Stimulated activated naive CD4-positive, alpha-beta T cell (primary cell): ENCODE results near the gene FAM3D.
"Not testable (repeated sequence)": the region's sequence is repeated elsewhere in the genome, so short reads cannot be mapped to it uniquely, and the experiment has no call there.

Experiments
- DNase-seq, 6 experiments: peaks; one replicate each; lab custom pipeline; 2025; lab: John Stamatoyannopoulos, UW

FAM3D gene, protein sequence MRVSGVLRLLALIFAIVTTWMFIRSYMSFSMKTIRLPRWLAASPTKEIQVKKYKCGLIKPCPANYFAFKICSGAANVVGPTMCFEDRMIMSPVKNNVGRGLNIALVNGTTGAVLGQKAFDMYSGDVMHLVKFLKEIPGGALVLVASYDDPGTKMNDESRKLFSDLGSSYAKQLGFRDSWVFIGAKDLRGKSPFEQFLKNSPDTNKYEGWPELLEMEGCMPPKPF

DNA sequence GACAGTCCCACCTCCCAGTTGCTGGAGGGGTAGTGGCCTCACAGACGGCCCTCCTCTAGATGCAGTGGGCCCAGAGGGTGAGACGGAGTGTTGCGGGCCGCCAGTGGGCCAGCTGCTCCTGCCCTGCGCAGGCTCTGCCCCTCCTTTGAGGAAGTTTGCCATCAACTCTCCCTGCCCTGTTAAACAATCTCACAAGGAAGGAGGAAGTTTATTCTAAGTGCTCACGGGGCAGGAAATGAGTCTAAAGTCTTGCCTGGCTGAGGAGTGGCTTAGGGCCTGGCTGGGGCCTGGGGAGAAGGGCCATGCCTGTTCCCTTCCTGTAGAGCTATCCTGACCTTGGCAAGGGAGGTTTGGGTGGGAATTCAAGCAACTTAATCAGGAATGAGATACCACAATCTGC is at the start of gene FAM3D:
FAM3D (minus strand) TSS at position 92 of the 400 bp plus-strand sequence. CDS start 11,211 bp downstream, outside the sequence.
- DNase-seq, result no peak

DNA sequence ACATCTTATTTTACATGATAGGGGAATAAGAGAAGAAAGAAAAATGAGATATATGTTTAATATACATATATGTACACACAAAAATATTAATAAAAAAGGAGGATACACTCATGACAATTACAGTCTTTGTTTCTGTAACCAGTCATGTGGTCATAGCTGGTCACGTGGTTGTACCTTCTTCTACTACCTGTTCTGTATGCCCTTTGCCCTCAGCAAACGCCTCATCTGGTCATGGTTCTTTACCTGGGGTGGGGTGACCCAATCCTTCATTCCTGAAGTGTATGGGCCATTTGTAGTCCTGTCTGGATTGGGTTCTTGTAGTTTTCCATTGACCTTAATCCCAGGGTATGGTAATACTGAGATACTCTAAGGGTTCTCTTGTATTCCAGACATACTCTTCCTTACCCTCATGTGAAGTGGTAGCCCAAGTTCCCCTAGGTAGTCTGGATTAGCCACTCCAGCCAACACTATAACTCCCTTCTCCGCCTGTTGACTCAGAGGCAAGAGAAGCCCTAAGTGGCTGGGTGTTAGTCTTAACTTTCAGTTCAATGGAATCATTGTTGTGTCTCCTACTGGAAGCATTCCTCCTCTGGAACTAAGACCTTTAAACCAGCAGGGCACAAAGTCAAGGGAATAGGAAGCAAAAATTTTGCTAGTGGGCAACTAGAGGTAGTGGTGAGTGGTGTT is 47.3 kb upstream of the FAM3D start:
- DNase-seq, result no peak

DNA sequence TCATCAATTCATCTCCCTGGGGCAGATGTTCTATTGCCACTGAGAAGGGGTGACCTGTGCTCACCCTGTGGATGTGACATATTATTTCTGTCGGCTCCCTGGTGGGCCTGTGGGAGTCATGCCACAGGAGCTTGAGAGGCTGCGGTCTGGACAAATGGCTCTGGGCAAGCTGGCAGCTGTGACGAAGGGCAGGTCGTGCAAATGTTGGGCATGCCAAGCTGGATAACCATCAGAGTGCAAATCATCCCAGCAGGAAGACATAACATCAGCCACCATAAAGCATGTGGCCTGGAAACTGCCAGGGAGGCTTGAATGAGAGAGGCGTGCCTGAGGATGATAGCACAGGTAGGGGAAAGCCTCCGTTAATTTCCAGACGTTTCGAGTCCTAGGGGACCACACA is 45.3 kb upstream of the FAM3D start:
- no peak for DNase-seq

DNA sequence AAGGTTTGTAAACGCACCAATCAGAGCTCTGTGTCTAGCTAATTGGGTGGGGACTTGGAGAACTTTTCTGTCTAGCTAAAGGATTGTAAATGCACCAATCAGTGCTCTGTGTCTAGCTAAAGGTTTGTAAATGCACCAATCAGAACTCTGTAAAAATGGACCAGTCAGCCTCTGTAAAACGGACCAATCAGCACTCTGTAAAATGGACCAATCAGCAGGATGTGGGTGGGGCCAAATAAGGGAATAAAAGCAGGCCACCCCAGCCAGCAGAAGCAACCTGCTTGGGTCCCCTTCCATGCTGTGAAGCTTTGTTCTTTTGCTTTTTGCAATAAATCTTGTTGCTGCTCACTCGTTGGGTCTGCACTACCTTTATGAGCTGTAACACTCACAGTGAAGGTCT is 42.4 kb upstream of the FAM3D start:
- not testable (repeated sequence) for DNase-seq

DNA sequence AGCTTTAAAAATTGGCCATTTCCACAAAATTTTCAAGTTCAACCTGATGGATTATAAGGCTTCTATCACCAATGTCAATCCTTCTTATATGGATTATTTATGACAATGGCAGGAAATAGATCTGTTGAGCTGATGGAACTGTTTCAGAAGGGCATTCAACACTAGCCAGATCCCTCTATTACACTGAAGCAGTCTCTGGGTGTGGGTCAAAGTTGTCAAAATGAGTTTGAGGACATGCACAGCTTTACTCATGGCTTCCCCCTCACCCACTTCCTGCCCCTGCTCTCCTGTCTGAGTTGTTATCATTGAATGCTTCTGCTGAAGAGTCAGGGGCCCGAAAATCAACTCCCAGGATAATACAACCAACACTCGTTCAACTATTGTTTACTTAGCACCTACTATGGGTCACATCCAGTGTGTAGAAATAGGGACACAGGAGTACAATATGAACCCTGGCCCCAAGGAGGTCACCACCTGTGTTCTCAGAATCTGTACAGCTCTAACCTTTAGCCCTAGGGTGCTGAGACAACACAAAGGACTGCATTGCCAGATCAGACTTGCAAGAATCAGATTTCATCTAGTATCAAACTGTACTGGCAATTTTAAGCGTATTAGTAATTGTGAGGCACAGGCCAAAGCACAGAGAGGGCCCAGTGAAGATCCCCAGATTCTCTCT is 41.7 kb upstream of the FAM3D start:
- DNase-seq, result no peak

DNA sequence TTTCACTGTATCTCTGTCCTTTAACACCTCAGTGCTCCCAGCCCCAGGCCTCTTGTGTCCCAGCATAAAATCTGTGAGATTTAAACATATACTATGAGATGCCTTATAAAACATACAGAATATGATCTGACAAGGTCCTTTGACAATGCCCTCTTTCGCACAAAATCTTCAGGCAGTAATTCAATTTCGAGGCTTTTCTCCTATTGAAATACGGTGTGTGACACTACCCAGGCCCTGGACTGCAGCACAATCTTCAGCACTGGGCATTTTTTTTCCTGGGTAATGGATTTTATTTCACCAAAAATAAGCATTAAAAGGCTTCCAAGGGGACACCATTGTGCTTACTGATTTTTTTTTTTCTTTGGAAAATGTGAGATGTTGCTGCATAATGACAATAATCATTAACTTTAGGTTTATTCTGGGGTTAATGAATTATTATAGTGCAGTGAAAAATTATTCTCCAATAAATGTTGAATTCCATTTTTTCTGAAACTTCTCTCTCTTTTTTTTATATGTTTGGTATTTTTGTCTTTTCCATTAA is 40.9 kb upstream of the FAM3D start:
- no peak for DNase-seq

DNA sequence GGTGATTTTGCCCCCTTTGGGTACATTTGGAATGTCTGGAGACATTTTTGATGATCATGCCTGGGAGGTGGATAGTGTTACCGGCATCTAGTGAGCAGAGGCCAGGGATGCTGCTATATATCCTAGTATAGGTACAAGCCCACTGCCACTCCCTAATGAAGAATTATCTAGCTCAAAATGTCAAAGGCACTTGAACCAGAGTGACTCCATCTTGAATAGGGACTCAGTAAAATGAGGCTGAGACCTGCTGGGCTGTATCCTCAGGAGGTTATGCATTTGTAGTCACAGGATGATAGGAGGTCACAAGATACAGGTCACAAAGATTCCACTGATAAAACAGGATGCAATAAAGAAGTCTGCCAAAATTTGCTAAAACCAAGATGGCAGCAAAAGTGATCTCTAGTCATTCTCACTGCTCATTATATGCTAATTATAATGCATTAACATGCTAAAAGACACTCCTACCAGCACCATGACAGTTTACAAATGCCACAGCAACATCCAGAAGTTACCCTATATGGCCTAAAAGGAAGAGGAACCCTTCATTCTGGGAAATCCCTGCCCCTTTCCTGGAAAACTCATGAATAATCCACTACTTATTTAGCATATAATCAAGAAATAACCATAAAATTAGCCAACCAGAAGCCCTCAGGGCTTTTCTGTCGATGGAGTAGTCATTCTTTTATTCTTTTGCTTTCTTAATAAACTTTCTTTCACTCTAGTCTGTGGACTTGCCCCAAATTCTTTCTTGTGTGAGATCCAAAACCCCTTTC is 40.0 kb upstream of the FAM3D start:
- no peak for DNase-seq

DNA sequence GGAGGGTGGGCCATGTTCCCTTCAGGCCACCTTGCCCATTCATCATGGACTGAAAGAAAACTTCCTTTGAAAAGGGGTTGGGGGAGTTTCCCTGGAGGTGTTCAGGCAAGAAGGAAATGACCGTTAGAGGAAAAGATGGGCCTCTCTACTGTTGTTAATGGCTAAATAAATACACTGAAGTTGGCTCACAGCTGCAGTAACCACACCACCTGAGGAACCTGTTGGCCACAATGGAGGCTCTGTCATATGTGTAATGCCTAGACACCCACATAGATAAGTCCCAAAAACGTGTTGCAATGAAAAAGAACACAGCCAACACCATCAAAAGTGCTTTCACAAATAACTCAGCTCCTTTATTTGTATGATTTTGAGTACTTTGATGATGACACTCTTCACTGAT is 38.2 kb upstream of the FAM3D start:
- DNase-seq, result no peak

DNA sequence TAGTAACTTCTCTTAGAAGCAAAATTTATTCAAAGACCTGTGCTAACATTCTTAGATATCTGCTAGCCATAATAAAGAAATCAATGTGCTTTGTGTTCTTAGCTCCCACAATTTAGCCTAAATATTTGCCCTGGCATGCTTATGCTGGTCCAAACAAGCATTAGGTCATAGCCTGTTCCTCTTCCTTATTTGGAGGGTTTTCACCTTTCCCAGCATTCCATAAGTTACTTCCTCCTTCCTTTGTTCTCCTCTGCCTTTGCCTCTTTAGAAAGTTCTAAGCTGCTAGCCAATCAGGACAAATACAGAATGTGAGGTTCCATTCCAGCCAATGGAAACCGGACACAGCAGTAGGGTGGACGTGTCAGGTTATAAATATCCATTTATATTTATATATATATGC is 37.7 kb upstream of the FAM3D start:
- not testable (repeated sequence) for DNase-seq

DNA sequence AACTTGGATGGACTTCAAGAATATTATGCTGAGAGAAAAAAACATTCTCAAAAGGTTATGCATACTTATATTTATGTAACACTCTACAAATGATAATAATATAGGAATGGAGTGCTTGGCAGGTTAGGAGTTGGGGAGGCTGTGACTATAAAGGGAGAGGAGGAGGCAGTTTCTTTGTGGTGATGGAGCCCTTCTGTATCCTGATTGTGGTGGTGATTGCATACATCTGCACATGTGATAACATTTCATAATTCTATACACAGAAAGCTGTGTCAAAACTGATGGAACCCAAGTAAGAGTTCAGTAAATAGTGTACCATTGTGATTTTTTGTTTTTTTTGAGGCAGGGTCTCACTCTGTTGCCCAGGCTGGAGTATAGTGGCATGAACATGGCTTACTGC is 31.7 kb upstream of the FAM3D start:
- DNase-seq, result no peak

DNA sequence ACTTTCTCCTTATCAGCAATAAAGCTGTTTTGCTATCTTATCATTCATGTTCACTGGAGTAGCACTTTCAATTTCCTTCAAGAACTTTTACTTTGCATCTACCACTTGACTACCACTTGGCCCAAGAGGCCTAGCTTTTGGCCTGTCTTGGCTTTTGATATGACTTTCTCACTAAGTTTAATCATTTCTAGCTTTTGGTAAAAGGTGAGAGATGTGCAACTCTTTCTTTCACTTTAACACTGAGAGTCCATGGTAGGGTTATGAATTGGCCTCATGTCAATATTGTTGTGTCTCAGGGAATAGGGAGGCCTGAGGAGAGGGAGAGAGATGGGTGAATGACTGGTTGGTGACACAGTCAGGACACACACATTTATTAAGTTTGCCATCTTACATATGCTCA is 31.0 kb upstream of the FAM3D start:
- no peak for DNase-seq

DNA sequence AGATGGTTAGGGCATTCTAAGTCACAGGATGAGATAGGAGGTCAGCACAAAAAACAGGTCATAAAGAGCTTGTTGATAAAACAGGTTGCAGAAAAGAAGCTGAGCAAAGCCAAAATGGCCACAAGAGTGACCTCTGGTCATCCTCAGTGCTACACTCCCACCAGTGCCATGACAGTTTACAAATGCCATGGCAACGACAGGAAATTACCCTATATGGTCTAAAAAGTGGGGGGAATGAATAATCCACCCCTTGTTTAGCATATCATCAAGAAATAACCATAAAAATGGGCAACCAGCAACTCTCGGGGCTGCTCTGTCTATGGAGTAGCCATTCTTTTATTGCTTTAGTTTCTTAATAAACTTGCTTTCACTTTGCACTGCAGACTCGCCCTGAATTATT is 30.2 kb upstream of the FAM3D start:
- DNase-seq, result not testable (repeated sequence)

DNA sequence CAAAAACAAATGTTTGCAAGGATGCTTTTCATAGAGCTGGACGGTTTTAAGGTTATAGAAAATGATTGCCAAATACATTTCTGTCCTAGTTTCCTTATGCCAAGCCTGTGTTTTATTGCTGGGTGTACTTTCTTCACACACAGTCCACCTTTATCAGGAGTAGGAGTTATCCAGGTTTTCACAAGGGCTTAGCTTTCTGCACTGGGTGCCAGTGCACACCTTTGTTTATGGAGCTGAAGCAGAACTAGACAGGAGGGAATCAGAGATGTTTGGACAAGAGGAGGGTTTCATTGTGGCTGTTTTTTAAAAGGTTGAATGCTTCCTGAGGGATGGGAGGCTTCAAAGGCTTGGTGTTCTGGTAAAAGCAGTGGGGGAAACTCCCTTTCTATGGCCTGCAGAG is 29.5 kb upstream of the FAM3D start:
- DNase-seq, result no peak

DNA sequence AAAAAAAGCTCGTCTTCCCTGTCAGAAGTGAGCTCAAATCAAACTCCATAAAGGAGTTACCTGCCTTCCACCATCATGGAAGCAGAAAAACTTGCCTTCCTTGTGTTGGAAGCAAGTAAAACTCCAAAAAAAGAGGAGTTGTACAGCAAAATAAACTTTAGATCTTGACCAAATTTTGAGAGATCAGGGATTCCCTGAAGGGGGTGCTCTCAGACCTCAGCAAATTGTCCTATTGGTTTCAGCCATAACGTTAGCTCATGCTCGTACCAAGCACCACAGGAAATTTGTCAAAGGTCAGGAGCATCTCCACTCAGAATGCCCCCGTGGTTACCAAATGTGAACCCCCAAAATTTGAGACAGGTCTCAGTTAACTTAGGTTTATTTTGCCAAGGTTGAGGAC is 28.7 kb upstream of the FAM3D start:
- not testable (repeated sequence) for DNase-seq

DNA sequence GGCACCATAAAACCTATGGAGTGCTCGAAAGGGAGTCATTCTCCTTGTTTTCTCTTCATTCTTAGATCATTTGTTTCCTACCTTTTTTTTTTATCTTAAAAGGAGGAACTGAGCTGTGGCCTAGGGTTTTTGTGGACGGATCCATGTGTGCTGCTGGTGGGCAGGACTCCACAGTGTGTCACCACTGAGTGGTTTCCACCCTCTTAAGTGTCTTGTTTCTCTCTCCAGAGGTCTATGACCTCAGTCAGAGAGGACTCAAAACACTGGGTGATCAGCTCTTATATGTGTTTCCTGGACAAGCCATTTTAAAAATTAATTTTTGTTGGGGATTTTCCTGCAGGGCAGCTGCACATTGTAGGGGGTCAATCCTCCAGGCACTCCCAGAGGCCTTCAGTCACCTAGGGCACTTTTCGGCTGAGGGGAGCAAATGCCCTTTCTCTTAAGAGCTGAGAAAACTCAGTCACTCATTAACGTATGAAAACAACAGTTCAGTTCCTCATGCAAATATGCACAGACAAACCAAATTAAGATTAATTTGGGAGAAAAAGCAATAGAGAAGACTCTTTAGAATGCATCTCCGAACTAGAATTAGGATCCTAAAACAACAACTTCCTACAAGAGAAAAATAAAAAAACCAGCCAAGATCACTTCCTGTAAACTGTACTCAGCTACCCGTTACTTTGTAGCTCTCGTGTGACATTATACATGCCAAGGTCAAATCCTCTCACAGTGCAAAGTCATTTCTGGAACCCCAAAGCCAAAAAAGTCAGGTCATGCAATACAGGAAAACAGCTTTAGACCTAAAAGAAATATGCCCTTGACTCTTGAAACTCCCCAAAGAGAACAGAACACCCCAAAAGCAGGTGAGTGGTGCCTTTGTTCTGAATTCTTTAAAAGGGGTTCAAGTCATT is 27.6 kb upstream of the FAM3D start:
- DNase-seq, result no peak

DNA sequence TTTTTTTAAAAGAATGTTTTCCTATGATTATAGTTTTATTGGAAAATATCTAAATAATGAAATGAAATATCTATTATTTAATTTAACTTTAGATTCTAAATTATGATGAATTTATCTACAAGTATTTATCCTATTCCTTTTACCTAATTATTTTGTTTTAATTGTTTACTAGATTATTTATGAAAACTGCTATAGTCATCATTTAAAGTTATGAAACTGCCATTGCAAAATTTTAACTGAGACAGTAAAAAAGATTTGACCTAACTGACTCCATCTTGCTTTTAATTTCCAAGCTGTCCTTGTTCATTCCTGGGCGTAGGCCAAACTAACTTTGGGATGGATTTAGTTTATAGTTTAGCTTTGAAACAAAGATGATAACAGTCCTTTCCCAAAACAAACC is 25.9 kb upstream of the FAM3D start:
- DNase-seq, result no peak

DNA sequence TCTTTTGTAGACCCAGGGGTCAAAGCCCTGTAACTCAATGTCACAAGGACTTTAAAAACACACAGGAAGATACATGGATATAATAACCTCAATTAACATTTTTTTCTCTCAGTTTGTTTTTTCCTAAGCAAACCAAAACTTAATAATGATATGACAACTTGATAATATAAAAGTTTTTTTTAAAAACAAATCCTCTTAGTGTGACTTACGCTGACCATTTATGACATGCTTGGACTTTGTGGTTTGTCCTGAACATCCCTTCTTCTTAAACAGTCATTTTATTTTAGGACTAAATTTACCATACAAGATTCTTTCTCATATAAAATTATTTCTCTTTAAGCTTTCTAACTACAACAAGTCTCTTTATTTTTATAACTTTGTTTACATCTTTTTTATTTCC is 25.4 kb upstream of the FAM3D start:
- DNase-seq, result no peak

DNA sequence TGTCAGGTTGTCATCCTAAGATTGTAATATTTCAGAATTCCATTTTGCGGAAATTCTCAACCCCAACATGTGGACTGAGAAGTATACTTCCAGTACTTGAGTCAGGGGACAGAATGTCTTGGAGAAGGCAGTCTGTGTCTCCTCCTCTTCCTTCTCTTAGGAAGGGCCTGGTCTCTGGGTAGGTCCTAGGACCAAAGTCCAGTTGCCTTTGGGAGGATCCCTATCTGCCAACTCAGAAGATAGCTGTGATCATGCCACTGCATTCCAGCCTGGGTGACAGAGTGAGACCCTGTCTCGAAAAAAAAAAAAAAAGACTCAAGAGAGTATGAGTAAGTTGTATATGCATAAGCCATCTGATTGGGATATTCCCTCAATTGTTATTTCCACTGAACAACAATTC is 23.9 kb upstream of the FAM3D start:
- no peak for DNase-seq

DNA sequence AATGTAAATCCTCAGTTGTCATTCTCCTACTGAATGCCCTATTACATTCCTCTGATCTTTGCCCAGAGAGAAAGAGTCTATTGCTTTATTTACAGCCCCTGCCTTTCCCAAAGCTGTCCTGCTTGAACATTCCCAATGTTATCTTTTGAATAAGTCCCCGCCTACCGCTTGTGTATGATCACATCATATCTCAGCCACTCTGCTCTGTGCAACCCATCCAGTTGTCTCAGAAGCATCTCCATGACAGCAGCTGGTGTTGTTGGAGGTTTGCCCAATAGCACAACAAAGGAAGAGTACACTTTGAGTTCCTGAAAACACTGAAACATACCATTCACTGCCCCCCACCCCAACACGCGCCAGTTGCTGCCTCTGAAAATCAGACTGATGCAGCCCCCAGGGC is 22.0 kb upstream of the FAM3D start:
- no peak for DNase-seq

DNA sequence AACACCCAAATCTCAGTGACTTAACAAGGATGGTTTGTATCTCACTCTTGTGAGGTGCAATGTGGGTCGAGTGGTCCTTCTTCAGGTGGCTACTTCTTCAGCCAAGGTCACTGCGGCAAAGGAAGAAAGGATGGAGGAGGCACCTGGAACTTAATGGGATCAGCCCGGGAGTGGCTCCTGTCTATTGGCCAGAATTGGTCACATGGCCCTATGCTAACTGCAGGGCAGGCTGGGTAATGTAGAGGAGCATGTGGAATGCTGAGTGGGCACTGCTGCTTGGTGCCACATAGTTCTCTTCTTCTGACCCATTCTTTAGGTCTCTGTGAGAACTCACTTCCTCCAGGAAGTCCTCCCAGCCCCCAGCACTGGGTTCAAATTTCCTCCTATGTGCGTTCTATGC is 20.3 kb upstream of the FAM3D start:
- no peak for DNase-seq

DNA sequence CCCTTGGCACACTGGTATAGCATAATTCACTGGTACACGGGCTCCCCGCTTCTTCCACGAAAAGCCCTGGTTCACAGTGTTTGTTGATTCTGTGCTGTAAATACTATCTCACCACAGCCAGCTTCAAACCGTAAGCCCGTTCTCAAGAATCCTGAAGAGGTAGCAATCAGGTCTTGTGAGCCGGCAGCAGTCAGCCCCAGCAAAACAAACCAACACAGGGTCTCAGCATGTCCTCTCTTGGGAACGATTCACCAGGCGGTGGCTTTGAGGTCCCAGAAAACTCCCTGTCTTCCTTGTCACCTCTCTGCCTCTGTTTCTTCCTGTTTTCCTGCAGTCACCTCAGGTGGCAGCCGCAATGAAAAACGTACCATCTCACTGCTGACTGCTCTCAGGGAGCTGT is 19.1 kb upstream of the FAM3D start:
- DNase-seq, result no peak
